Adrenal gland (tissue), 12 donors: ENCODE results near the gene LSMEM2. TPM values are rescaled to one million over a fixed set of nuclear protein-coding genes. Genes with fewer than 3 reads are reported as not detected.

ENCODE experiments used
- DNase-seq, 7 donors: peaks; one replicate each; pipeline ENCODE4 v3.0.0-alpha.2; 2019 to 2020
- H3K27ac ChIP-seq, 5 donors: fragments of 200-600 bp; sonication (generic) in 4 of 5; 1 replicate in 3 of 5; 2 replicates in 2 of 5; pipeline versions ENCODE4 v1.5.1 to v1.8.0; 2016 to 2020; ENCODE audit warnings: mild to moderate bottlenecking in 1 of 5
- H3K27me3 ChIP-seq: fragments of 200-600 bp; 2 replicates; pipeline ENCODE4 v1.8.0; 2021
- H3K36me3 ChIP-seq, 2 donors: fragments of 200-600 bp; replicated peaks in 1 of 2; 1 replicate in 1 of 2; 2 replicates in 1 of 2; pipeline versions ENCODE4 v1.5.1 to v1.8.0; 2018 to 2022
- H3K4me1 ChIP-seq, 2 donors: fragments of 200-600 bp; replicated peaks in 1 of 2; 1 replicate in 1 of 2; 2 replicates in 1 of 2; pipeline versions ENCODE4 v1.5.1 to v1.8.0; 2018 to 2021
- H3K4me3 ChIP-seq, 4 donors: fragments of 200-600 bp; sonication (generic) in 3 of 4; one replicate each; pipeline ENCODE4 v1.5.1; 2016 to 2018
- H3K9me3 ChIP-seq, 3 donors: fragments of 200-600 bp; sonication (generic) in 1 of 3; replicated peaks in 1 of 3; 1 replicate in 2 of 3; 2 replicates in 1 of 3; pipeline versions ENCODE4 v1.5.1 to v1.8.0; 2016 to 2021
- POLR2A ChIP-seq, 2 donors: fragments of 450-650 bp; IDR thresholded peaks; one replicate each; pipeline ENCODE4 v1.6.1; 2017; ENCODE audit warnings: antibody characterized with exemption in 2 of 2, mild to moderate bottlenecking in 2 of 2, moderate library complexity in 1 of 2
- WGBS, 4 donors: extraction: QIAGEN DNeasy Blood & Tissue Kit in 2 of 4; methylation state at CpG; one replicate each; pipeline versions ENCODE4 v1.1.5 to v1.1.7; 2013 to 2017; 5-methylcytosine and 5-hydroxymethylcytosine counted together
- intact Hi-C, 2 donors: fragments of 100-400 bp; cut with DNase I; formaldehyde crosslinking; loops; one replicate each; pipeline versions ENCODE4 v1.14.1 to v1.15.0; 2022 to 2023
- polyA plus RNA-seq, 3 donors: library from polyadenylated mRNA; stranded (reverse); fragments of 200-250 nt in 2 of 3; fragments of 350-450 nt in 1 of 3; fragmentation: Illumina TruSeq in 1 of 3; extraction: RNeasy Lipid Tissue Mini Kit (QIAGEN cat#74804) in 1 of 3; gene quantifications; one replicate each; pipeline ENCODE4 v1.2.3, GENCODE V29; 2013 to 2014
- total RNA-seq, 9 donors: library from RNA; depleted of rRNA in 4 of 9; stranded (reverse); fragments of >200 nt in 4 of 9; fragments of 120-200 nt in 1 of 9; fragmentation: NEBNext Ultra II Directional in 1 of 9; extraction: Animal tissue kit (Norgen Biotek cat#: 25700) in 1 of 9; gene quantifications; one replicate each; pipeline versions ENCODE4 v1.1.0 to v1.2.4, GENCODE V29; 2013 to 2023
- TF ChIP-seq, protein P1 (sequence below), 6 experiments: fragments of 450-650 bp in 4 of 6; fragments of 200-600 bp in 2 of 6; sonication (generic) in 1 of 6; IDR thresholded peaks; 1 replicate in 5 of 6; 2 replicates in 1 of 6; pipeline versions ENCODE4 v1.5.1 to v1.8.0; 2016 to 2021; ENCODE audit warnings: antibody characterized with exemption in 6 of 6, mild to moderate bottlenecking in 2 of 6, moderate library complexity in 1 of 6
- donor health status: healthy with polysubstance abuse.
- donor health status: Bipolar disorder and iron deficiency.
- donor health status: DM: yes; HTN: yes; CAD: no.
- donor health status: DM: no; HTN: no; CAD: no.
- donor health status: DM: no; HTN: no; CAD: no.
- donor health status: DM: yes; HTN: yes; CAD: no.

The LSMEM2 gene
- total and polyA plus RNA-seq, 12 donors = 0.09 to 0.76 (median 0.47) TPM; not detected in 5

DNA sequence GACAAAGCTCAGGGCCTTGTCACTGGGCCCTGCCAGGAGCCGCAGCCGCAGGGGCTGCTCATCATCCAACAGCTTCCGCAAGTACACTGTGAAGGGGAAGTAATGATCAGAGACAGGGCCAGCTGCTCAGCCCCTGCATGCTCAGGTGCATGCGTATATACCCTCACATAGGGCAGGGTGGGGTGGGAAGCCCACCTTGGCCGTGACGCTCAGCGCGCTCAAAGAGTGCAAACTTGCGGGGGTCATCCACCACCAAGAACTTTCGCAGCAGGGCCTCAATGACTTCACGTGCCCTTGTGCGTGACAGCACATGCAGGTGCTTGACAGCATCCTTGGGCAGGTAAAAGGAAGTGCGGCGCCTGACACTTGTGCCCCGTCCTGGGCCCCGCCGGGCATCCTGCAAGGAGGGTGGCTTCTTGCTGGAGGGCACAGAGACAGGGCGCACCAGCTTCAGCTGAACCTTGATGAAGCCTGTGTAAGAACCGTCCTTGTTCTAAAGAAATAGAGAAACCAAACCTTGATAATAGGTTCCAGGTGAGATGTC lies 52.5 kb downstream of the LSMEM2 start:
- whole genome bisulfite sequencing, 4 donors = 94 to 96% (median 95%) methylated on average over 11 to 19 of the region's 19 CpGs
- no peak for DNase-seq
- H3K4me1 ChIP-seq = peaks cover 28 to 51% of the 10 kb centered on the region in 2 donors

DNA sequence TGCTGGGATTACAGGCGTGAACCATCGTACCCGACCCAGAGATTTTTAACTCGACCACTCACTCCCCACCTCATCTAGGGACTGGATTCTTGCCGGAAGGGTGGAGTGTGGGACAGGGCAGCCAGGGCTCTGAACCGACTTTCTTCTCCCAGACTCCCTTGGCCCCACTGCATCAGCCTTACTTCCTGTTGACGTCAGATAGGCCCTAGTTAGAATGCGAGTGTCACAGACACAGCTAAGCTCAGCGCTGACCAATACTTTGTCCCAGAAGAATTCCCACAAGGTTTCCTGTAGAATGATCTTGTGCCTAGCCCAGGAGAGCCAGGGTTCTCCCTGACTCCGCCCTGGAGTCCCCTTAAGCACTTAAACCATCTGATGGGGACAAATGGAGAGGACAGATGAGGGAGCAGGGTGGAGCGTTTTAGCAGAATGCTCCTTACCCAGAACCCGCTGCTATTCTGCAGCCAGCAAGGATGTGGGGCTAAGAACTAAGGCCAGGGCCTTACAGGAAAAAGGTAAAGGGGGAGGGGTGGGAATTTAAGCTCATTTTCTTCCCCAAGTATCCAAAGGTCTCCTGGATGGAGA lies 54.9 kb downstream of the LSMEM2 start:
- Histone ChIP-seq H3K4me1 (peaks cover 29 to 51% of the 10 kb centered on the region in 2 donors), H3K9me3 (no peaks in the 10 kb centered on the region), H3K27me3 (no peaks in the 10 kb centered on the region), H3K36me3 (peaks cover 0 to 35% of the 10 kb centered on the region in 2 donors), H3K4me3 (no peak overlapping the region), H3K27ac (peak overlapping the region in 4 of 5 donors; percentile 22 to 98 (median 58))
- intact Hi-C loops = loop anchor here in 1 of 2 donors (5.0 kb wide), 1 partner anchor 47 kb away; no protein-coding TSS in a partner anchor
- TF ChIP-seq POLR2A (IDR thresholded peaks at IDR 0.05) = peak in 1 of 2 donors; percentile 10
- TF ChIP-seq, protein P1, sequence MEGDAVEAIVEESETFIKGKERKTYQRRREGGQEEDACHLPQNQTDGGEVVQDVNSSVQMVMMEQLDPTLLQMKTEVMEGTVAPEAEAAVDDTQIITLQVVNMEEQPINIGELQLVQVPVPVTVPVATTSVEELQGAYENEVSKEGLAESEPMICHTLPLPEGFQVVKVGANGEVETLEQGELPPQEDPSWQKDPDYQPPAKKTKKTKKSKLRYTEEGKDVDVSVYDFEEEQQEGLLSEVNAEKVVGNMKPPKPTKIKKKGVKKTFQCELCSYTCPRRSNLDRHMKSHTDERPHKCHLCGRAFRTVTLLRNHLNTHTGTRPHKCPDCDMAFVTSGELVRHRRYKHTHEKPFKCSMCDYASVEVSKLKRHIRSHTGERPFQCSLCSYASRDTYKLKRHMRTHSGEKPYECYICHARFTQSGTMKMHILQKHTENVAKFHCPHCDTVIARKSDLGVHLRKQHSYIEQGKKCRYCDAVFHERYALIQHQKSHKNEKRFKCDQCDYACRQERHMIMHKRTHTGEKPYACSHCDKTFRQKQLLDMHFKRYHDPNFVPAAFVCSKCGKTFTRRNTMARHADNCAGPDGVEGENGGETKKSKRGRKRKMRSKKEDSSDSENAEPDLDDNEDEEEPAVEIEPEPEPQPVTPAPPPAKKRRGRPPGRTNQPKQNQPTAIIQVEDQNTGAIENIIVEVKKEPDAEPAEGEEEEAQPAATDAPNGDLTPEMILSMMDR (IDR thresholded peaks at IDR 0.05) = no peak
- peak in 1 of 7 donors; percentile 44 for DNase-seq
- 54 to 79% (median 65%) methylated on average over 12 of the region's 12 CpGs for WGBS, 4 donors

More for the DNA sequence above, 52.5 kb downstream of the LSMEM2 start:
- H3K36me3 ChIP-seq = peaks cover 0 to 35% of the 10 kb centered on the region in 2 donors
- no peak overlapping the region for H3K4me3 ChIP-seq
- no peaks in the 10 kb centered on the region for H3K9me3 ChIP-seq
- H3K27ac ChIP-seq = no peak overlapping the region
- no peaks in the 10 kb centered on the region for H3K27me3 ChIP-seq
- intact Hi-C loops = loop anchor here in 1 of 2 donors (5.0 kb wide), 1 partner anchor 44 kb away; no protein-coding TSS in a partner anchor
- TF ChIP-seq, protein P1 (IDR thresholded peaks at IDR 0.05) = no peak
- no peak for TF ChIP-seq POLR2A (IDR thresholded peaks at IDR 0.05)

DNA sequence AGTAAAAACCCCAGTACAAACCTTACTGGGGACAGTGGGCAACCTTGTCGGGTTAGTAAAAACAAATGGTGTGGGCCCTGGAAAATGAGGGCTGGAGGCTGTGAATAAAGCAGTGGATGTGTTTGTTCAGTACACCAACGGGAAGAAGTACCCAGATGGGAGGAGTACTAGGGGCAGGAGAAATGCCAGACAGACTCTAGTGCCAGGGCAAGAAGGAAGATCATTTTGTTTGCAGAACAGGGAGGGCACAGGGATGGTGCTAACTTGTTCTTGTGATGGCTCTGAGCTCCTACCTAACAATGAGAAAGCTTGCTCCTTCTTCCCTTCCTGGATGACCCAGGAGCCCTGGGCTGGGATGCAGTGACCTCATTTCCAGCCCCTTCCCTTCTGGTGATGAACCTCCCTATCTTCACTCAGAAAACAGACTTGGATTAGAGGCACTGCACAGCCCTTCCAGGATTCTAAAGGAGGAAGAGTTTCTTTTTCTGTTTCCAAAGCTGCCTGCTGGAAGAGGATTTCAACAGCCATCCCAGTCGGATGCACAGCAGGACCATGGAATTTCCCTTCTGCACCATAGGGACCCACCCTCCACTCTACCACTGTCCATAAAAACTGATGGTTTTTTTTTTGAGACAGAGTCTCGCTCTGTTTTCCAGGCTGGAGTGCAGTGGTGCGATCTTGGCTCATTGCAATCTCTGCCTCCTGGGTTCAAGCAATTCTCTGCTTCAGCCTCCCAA lies 55.6 kb downstream of the LSMEM2 start:
- Histone ChIP-seq H3K4me1 (peaks cover 29 to 52% of the 10 kb centered on the region in 2 donors), H3K27me3 (no peaks in the 10 kb centered on the region), H3K9me3 (no peaks in the 10 kb centered on the region), H3K36me3 (peaks cover 0 to 30% of the 10 kb centered on the region in 2 donors), H3K27ac (peak overlapping the region in 4 of 5 donors; percentile 22 to 98 (median 58)), H3K4me3 (no peak overlapping the region)
- intact Hi-C loops = loop anchor here in 1 of 2 donors (5.0 kb wide), 1 partner anchor 47 kb away; no protein-coding TSS in a partner anchor
- TF ChIP-seq, protein P1 (IDR thresholded peaks at IDR 0.05) = no peak
- TF ChIP-seq POLR2A (IDR thresholded peaks at IDR 0.05) = no peak
- DNase-seq = no peak
- WGBS, 4 donors = 70 to 78% (median 74%) methylated on average over 5 of the region's 5 CpGs
